Activated T-helper 2 cell treated with anti-CD3 and anti-CD28 coated beads, Interferon-gamma antibody, Interleukin-2, Interleukin-4, amounts not matched to agents 10 μg/mL and 5 μg/mL and 100 μg/mL, durations not matched to agents 14 hours and 24 hours and 36 hours (primary cell): ENCODE measurements around the gene NCSTN. TPM values are rescaled to one million over a fixed set of nuclear protein-coding genes. Genes with fewer than 3 reads are reported as not detected.
A peak's percentile ranks its signal among the peaks of the same experiment; 100 is the strongest.

Experiments
- DNase-seq: peaks from one replicate; pipeline ENCODE4 v3.0.0; 2021; ENCODE audit warnings: low spot score
- H3K27ac Mint-ChIP-seq: one replicate; pipeline ENCODE4 v1.8.0; 2021; ENCODE audit warnings: mixed read lengths
- H3K27me3 Mint-ChIP-seq: one replicate; pipeline ENCODE4 v1.8.0; 2021; ENCODE audit warnings: low read depth, mixed read lengths
- H3K36me3 Mint-ChIP-seq: one replicate; pipeline ENCODE4 v1.8.0; 2021; ENCODE audit warnings: low read depth, mixed read lengths
- H3K4me1 Mint-ChIP-seq: one replicate; pipeline ENCODE4 v1.8.0; 2021; ENCODE audit warnings: low read depth, mixed read lengths
- H3K4me3 Mint-ChIP-seq: one replicate; pipeline ENCODE4 v1.8.0; 2021; ENCODE audit warnings: low read depth, mild to moderate bottlenecking, moderate library complexity, mixed read lengths
- H3K9me3 Mint-ChIP-seq: one replicate; pipeline ENCODE4 v1.8.0; 2021; ENCODE audit warnings: mixed read lengths
- intact Hi-C: fragments of 100-400 bp; cut with micrococcal nuclease; formaldehyde crosslinking; loops from one replicate; pipeline ENCODE4 v1.15.1; 2023
- total RNA-seq: library from RNA; stranded (reverse); gene quantifications from 2 replicates; pipeline ENCODE4 v1.2.3, GENCODE V29; 2022

NCSTN gene
- total RNA-seq, 1 donor from 2014 or later: 65.3 TPM

DNA sequence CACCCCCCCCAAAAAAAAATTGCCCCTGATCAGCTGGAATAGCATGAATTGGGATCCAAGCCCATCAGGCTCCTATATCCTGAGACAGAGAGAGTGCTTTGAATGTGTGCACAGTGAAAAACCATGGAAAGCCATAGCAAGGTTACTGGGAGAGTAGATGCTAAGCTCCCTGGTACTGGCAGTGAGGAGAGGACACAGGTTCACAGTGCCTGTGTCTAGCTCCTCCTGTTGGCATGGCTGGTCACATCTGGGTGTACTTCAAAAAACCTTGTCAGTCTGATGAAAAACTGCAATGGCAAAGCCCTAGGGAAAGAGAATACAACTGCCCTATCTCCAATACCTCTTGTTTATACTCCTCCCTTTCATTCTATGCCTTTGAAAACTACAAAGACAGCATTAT, 13.1 kb upstream of the NCSTN start:
- Mint-ChIP-seq H3K27ac (no peak overlapping the region), H3K36me3 (peaks cover 71% of the 10 kb centered on the region), H3K27me3 (no peaks in the 10 kb centered on the region), H3K4me1 (no peaks in the 10 kb centered on the region), H3K9me3 (no peaks in the 10 kb centered on the region), H3K4me3 (no peak overlapping the region)
- DNase-seq: no peak
- intact Hi-C loops: no loop called here

DNA sequence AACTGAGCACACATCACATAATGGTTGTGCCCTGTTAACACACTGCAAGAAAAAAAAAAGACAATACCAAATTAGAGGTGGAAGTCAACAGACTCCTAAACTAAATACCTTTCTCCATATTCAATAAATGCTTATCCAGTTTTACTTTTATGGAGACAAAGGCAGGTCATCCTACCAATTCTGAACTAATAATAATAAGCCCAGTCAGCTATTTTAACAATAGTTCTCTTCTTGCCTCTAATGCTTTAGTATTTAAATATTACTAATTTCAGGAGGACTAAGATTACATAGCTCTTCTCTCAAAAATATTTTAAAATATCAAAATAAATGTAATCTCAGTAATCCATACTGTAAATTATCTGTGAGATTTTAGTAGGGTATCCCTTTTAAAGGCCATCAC, 10.7 kb upstream of the NCSTN start:
- DNase-seq: no peak
- H3K36me3 Mint-ChIP-seq: peaks cover 66% of the 10 kb centered on the region
- intact Hi-C loops: no loop called here
- H3K27ac Mint-ChIP-seq: no peak overlapping the region
- H3K4me1 Mint-ChIP-seq: no peaks in the 10 kb centered on the region
- no peaks in the 10 kb centered on the region for H3K9me3 Mint-ChIP-seq
- H3K27me3 Mint-ChIP-seq: no peaks in the 10 kb centered on the region
- H3K4me3 Mint-ChIP-seq: no peak overlapping the region

GRCh38 chr1:160338580-160338979, 4.6 kb upstream of the NCSTN start:
- Mint-ChIP-seq H3K36me3 (peaks cover 63% of the 10 kb centered on the region), H3K4me3 (no peak overlapping the region), H3K4me1 (peaks cover 33% of the 10 kb centered on the region), H3K9me3 (no peaks in the 10 kb centered on the region), H3K27ac (no peak overlapping the region), H3K27me3 (no peaks in the 10 kb centered on the region)
- intact Hi-C loops: no loop called here
- no peak for DNase-seq

DNA sequence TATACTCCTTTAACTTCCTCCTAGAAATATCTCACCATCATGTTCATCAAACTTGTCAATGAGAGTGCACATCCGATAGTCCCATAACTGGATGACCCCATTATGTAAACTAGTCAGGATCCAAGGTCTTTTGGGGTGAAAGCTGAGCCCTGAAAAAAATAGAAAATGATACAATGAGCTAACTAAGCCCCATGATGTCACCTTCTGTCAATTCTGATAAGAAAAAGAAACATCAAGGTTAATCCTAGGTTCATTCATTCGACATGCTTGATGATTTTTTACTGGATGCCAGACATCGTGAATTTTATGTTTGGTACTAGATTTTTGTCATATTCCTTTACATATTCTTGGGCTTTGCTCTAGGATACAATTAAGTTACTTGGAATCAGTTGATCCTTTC, 3.0 kb upstream of the NCSTN start:
- no peak overlapping the region for H3K4me3 Mint-ChIP-seq
- intact Hi-C loops: loop anchor here (5.0 kb wide), 2 partner anchors 37 to 267 kb away; no protein-coding TSS in a partner anchor
- H3K4me1 Mint-ChIP-seq: peaks cover 42% of the 10 kb centered on the region
- H3K27ac Mint-ChIP-seq: peak overlapping the region; percentile 48
- no peaks in the 10 kb centered on the region for H3K9me3 Mint-ChIP-seq
- DNase-seq: no peak
- no peaks in the 10 kb centered on the region for H3K27me3 Mint-ChIP-seq
- H3K36me3 Mint-ChIP-seq: peaks cover 60% of the 10 kb centered on the region

DNA sequence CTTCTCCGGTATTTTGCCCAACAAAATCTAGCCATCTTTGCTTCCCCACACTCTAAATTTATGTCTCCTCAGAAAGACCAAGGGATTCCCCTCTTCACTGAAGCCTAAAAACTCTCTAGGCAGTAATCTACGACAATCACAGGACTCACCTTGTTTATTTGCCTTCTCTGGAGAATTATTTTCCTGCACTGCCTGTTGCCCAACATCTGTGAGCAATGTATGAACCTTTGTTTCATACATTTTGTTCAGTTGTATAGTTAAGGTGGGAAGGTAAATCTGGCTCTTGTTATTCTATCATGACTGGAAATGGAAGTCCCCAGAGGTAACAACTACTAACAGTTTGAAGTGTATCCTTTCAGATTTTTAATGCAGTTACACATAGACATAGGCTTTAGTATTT, 2.3 kb upstream of the NCSTN start:
- no peak for DNase-seq
- H3K4me1 Mint-ChIP-seq: peaks cover 42% of the 10 kb centered on the region
- peaks cover 58% of the 10 kb centered on the region for H3K36me3 Mint-ChIP-seq
- intact Hi-C loops: loop anchor here (5.0 kb wide), 2 partner anchors 36 to 266 kb away; no protein-coding TSS in a partner anchor
- peak overlapping the region; percentile 28 for H3K27ac Mint-ChIP-seq
- peak overlapping the region; percentile 4 for H3K4me3 Mint-ChIP-seq
- H3K27me3 Mint-ChIP-seq: no peaks in the 10 kb centered on the region
- no peaks in the 10 kb centered on the region for H3K9me3 Mint-ChIP-seq

DNA sequence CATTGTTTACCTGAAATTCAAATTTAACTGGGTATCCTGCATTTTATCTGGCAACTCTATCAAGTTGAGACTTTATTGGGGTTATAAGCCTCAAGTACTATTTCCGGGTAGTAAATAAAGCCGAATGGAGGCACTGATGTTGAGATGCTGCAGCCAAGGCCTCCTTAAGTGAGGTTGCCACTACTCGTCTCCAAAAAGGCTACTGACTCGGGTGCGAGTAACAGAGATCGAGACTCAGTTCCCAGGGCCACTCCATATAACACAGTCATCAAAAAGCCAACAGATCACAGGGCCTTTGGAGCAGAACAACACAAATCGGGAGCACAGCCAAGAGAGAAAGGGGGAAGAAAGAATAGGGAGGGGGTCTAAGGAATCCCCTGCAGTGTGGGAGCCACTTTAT, 657 bp upstream of the NCSTN start:
- Mint-ChIP-seq H3K4me1 (peaks cover 44% of the 10 kb centered on the region), H3K36me3 (peaks cover 60% of the 10 kb centered on the region), H3K4me3 (peak overlapping the region; percentile 99), H3K9me3 (no peaks in the 10 kb centered on the region), H3K27ac (peak overlapping the region; percentile 99), H3K27me3 (no peaks in the 10 kb centered on the region)
- intact Hi-C loops: loop anchor here (2.0 to 5.0 kb wide), 3 partner anchors 35 to 265 kb away; partner anchors contain the start of gene PEX19
- no peak for DNase-seq

DNA sequence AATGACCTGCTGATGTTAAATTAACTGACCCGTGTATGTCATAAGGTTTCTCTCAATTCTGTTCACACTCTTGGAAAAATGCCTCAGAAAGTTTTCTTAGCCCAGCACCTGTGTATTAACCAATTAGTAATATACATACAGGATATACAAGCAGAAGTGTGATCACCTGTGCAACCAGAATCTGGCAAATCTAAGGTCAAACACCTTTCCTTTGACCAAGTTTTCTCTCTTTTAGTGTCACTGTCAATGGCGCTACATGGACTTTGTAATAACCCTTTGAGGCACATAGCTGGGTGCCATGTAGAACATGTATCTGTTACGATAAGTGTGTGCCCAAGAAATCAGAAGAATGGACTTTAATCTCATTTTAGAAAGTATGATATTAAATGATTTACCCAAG, 1.1 kb downstream of the NCSTN start:
- peaks cover 49% of the 10 kb centered on the region for H3K36me3 Mint-ChIP-seq
- H3K4me3 Mint-ChIP-seq: peak overlapping the region; percentile 99
- intact Hi-C loops: loop anchor here (5.0 kb wide), 2 partner anchors 33 to 263 kb away; no protein-coding TSS in a partner anchor
- H3K27ac Mint-ChIP-seq: peak overlapping the region; percentile 99
- H3K9me3 Mint-ChIP-seq: no peaks in the 10 kb centered on the region
- H3K4me1 Mint-ChIP-seq: peaks cover 36% of the 10 kb centered on the region
- no peaks in the 10 kb centered on the region for H3K27me3 Mint-ChIP-seq
- DNase-seq: no peak

DNA sequence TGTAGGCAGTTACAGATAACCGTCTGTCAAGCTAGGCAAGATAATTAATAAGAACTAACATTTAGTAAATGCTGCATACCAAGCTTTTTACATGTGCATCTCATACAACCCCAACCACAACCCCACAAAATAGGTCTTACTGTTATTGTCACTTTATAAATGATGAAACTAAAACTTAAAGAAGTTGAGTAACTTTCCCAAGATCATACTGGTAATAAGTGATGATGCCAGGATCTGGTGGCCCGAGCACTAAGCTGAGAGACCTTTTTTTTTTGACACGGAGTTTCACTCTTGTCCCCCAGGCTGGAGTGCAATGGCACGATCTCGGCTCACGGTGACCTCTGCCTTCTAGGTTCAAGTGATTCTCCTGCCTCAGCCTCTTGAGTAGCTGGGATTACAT, 1.8 kb downstream of the NCSTN start:
- peak overlapping the region; percentile 70 for H3K27ac Mint-ChIP-seq
- H3K36me3 Mint-ChIP-seq: peaks cover 48% of the 10 kb centered on the region
- no peak for DNase-seq
- H3K9me3 Mint-ChIP-seq: no peaks in the 10 kb centered on the region
- H3K27me3 Mint-ChIP-seq: no peaks in the 10 kb centered on the region
- intact Hi-C loops: loop anchor here (5.0 kb wide), 2 partner anchors 32 to 262 kb away; no protein-coding TSS in a partner anchor
- peaks cover 36% of the 10 kb centered on the region for H3K4me1 Mint-ChIP-seq
- H3K4me3 Mint-ChIP-seq: peak overlapping the region; percentile 99

GRCh38 chr1:160346463-160346862, 3.3 kb downstream of the NCSTN start:
- no peaks in the 10 kb centered on the region for H3K27me3 Mint-ChIP-seq
- H3K27ac Mint-ChIP-seq: no peak overlapping the region
- H3K36me3 Mint-ChIP-seq: peaks cover 51% of the 10 kb centered on the region
- DNase-seq: no peak
- H3K4me1 Mint-ChIP-seq: peaks cover 22% of the 10 kb centered on the region
- H3K9me3 Mint-ChIP-seq: no peaks in the 10 kb centered on the region
- intact Hi-C loops: no loop called here
- H3K4me3 Mint-ChIP-seq: no peak overlapping the region

DNA sequence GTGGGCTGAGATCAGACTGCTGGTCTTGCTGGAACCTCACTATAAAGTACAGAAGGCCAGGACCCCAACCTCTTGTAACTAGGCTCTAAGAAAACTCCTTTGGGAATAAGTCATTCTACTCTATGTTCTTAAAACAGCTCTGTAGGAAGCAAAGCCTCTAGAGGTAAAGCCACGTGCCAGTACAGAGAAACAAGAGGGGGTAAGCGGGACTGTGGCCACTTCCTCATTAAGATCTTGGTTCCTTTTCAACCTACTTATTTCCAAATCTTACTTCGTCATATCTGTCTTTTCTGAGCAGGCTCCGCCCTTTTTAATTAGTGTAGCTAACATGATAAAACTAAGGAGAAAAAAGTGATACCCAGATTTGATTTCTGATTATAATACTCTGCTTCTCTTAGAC, 3.8 kb downstream of the NCSTN start:
- Mint-ChIP-seq H3K4me1 (peaks cover 17% of the 10 kb centered on the region), H3K36me3 (peaks cover 55% of the 10 kb centered on the region), H3K27me3 (no peaks in the 10 kb centered on the region), H3K9me3 (no peaks in the 10 kb centered on the region), H3K27ac (no peak overlapping the region), H3K4me3 (no peak overlapping the region)
- no peak for DNase-seq
- intact Hi-C loops: no loop called here

- DNase-seq: no peak
- H3K27me3 Mint-ChIP-seq: no peaks in the 10 kb centered on the region
- peaks cover 84% of the 10 kb centered on the region for H3K36me3 Mint-ChIP-seq
- peaks cover 4% of the 10 kb centered on the region for H3K4me1 Mint-ChIP-seq
- H3K4me3 Mint-ChIP-seq: no peak overlapping the region
- no peaks in the 10 kb centered on the region for H3K9me3 Mint-ChIP-seq
- H3K27ac Mint-ChIP-seq: no peak overlapping the region
- intact Hi-C loops: no loop called here
Measured at GRCh38 chr1:160351629-160352028, 8.4 kb downstream of the NCSTN start.

DNA sequence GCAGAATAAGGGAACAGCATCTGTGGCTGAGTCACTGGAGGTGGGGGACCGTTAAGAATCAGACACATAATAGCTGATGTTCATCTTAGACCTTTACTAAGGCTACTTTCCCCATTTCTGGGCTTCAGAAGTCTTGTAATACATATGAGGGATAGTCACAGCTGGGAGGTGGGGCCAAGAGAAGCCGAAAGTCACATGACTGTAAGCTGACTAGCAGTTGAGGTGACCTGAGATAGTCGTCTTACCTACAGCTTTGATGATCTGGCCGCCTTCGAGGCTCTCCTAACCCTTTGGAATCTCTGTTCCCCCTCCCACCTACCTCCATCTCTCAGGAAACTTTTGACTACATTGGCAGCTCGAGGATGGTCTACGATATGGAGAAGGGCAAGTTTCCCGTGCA, 9.4 kb downstream of the NCSTN start:
- Mint-ChIP-seq H3K4me3 (no peak overlapping the region), H3K36me3 (peaks cover 82% of the 10 kb centered on the region), H3K9me3 (no peaks in the 10 kb centered on the region), H3K4me1 (peaks cover 3% of the 10 kb centered on the region), H3K27ac (no peak overlapping the region), H3K27me3 (no peaks in the 10 kb centered on the region)
- no peak for DNase-seq
- intact Hi-C loops: no loop called here

DNA sequence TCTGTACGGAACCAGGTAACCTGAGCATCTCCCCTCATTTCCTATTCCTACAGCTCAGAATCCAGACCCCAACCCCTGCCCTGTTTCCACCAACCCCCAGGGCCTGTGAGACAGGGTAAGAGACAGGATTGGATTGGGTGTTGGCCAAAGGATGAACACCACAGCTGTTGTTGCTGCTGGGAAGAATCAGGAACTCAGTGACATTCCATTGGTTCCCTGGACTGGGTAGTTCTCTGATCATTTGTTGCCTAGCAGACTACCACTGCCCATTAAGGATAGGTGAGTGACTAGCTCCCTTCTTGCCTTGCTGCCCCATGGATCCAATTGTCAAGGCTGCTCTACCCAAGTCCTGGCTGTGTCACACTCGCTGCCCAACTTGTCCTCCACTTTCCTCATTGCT, 10.0 kb downstream of the NCSTN start:
- DNase-seq: no peak
- intact Hi-C loops: no loop called here
- no peak overlapping the region for H3K27ac Mint-ChIP-seq
- peaks cover 3% of the 10 kb centered on the region for H3K4me1 Mint-ChIP-seq
- no peak overlapping the region for H3K4me3 Mint-ChIP-seq
- H3K36me3 Mint-ChIP-seq: peaks cover 88% of the 10 kb centered on the region
- no peaks in the 10 kb centered on the region for H3K9me3 Mint-ChIP-seq
- H3K27me3 Mint-ChIP-seq: no peaks in the 10 kb centered on the region
